Measurements from ENCODE around the gene SLC38A11. TPM values are rescaled to one million over a fixed set of nuclear protein-coding genes. Genes with fewer than 3 reads are reported as not detected.

SLC38A11 gene
- not detected in 2 replicates for total RNA-seq (2013; cell fraction: nucleolus; rRNA removed)
- total RNA-seq (2014; rRNA removed): not detected in 2 replicates
- not detected in 2 replicates for total RNA-seq (2014; rRNA removed; fragmentation: Illumina TruSeq; extraction: Trizol)
- not detected in 2 replicates for total RNA-seq (2021)
- not detected for polyA plus RNA-seq (2011; ENCODE audit: low read depth)
- polyA plus RNA-seq (2011; rRNA removed): not detected in 2 replicates
- polyA plus RNA-seq (2011; cell fraction: cytosol; rRNA removed): not detected in 2 replicates
- not detected in 2 replicates for polyA plus RNA-seq (2011; cell fraction: nucleus; rRNA removed)
- not detected in 2 replicates for polyA plus RNA-seq (2012)
- not detected in 2 replicates for polyA plus RNA-seq (2014; fragmentation: Illumina TruSeq; extraction: Trizol)
- polyA plus RNA-seq (2014; fragmentation: Nextera tagmentation; extraction: Ambion mirVana): not detected
- polyA plus RNA-seq (2014; rRNA removed): not detected in 2 replicates
- polyA plus RNA-seq (2016; fragmentation: Nextera tagmentation; extraction: Ambion mirVana): not detected
- not detected in 2 replicates for polyA minus RNA-seq (2011; rRNA and poly(A)+ RNA removed)
- polyA minus RNA-seq (2011; cell fraction: cytosol; rRNA and poly(A)+ RNA removed): not detected in 2 replicates
- polyA minus RNA-seq (2011; cell fraction: nucleus; rRNA and poly(A)+ RNA removed): not detected in 2 replicates
- Bru-seq, nascent RNA: percentile 1 among the genes with signal in this experiment
- BruChase-seq, experiment 1, labeled RNA remaining after a 6-hour chase: not detected
- BruChase-seq, experiment 2, labeled RNA remaining after a 2-hour chase: percentile 1 among the genes with signal in this experiment
- long read RNA-seq, experiment 1: 0 reads
- long read RNA-seq, experiment 2: 0 reads

- ChIA-PET SMC1A (ENCODE audit: uncharacterized antibody, unreplicated experiment) (no interaction called here), RAD21 (ENCODE audit: unreplicated experiment) (interaction anchor here (0.6 kb wide), 1 partner anchor 604 kb away, joined by 3 read pairs; no protein-coding TSS in a partner anchor), POLR2A (no interaction called here), CTCF (no interaction called here)
- Histone ChIP-seq H3K9me3 (replicated peaks; ENCODE audit: control insufficient read depth, insufficient read depth, low read length) (no peaks in the 10 kb centered on the region), H3K4me2 (ENCODE audit: control insufficient read depth, insufficient read depth) (no peak within 1 kb of the TSS), H4K20me1 (ENCODE audit: control insufficient read depth, insufficient read depth) (no peaks in the 10 kb centered on the region), H3K27me3 (replicated peaks in 1 of 2; ENCODE audit: control insufficient read depth in 2 of 2, insufficient read depth in 2 of 2, low read length in 1 of 2) (peaks cover 2% of the 10 kb centered on the region in 2 experiments; a peak in 1 of 4 replicates), H2AFZ (ENCODE audit: control insufficient read depth, low read depth, low read length) (no peak within 1 kb of the TSS), H3K4me3 (no peak within 1 kb of the TSS), H3K27ac (ENCODE audit: control insufficient read depth, insufficient read depth) (no peak within 1 kb of the TSS), H3K4me1 (ENCODE audit: control insufficient read depth, insufficient read depth, low read length) (no peaks in the 10 kb centered on the region), H3K79me2 (ENCODE audit: control insufficient read depth, insufficient read depth, low read length) (no peaks in the 10 kb centered on the region), H3K9ac (ENCODE audit: control insufficient read depth, insufficient read depth, low read length) (no peak within 1 kb of the TSS), H3K36me3 (ENCODE audit: control insufficient read depth in 2 of 2, insufficient read depth in 2 of 2, low read length in 1 of 2) (no peaks in the 10 kb centered on the region)
- no peak for TF ChIP-seq USF2 (IDR thresholded peaks at IDR 0.05; ENCODE audit: borderline replicate concordance, low read depth, low read length)
- TF ChIP-seq ZSCAN29 (IDR thresholded peaks at IDR 0.05): no peak
- TF ChIP-seq ATF7 (IDR thresholded peaks at IDR 0.05; ENCODE audit: low read depth): no peak
- no peak for TF ChIP-seq ZZZ3 (IDR thresholded peaks at IDR 0.05; ENCODE audit: control insufficient read depth, insufficient read length, low read depth)
- TF ChIP-seq EGR1 (IDR thresholded peaks at IDR 0.05; ENCODE audit: borderline replicate concordance in 1 of 2, low read depth in 2 of 2, low read length in 2 of 2): no peak
- TF ChIP-seq RB1 (IDR thresholded peaks at IDR 0.05; ENCODE audit: borderline replicate concordance): no peak
- no peak for TF ChIP-seq SPI1 (IDR thresholded peaks at IDR 0.05; ENCODE audit: borderline replicate concordance, insufficient read depth, low read depth, low read length)
- TF ChIP-seq PKNOX1 (IDR thresholded peaks at IDR 0.05): no peak
- no peak for TF ChIP-seq DPF2 (IDR thresholded peaks at IDR 0.05)
- TF ChIP-seq PRDM15 (CRISPR knock-in tag; IDR thresholded peaks at IDR 0.05): no peak
- TF ChIP-seq NR2C2 (IDR thresholded peaks at IDR 0.05; ENCODE audit: borderline replicate concordance, control insufficient read depth, insufficient read length, low read depth): no peak
- no peak for ATAC-seq
- 17% methylated on average over 31 of the region's 34 CpGs for WGBS (ENCODE audit: insufficient coverage, insufficient replicate concordance, low lambda C conversion rate, missing lambda C conversion rate)
- FAIRE-seq: no peak
- intact Hi-C loops (cut with micrococcal nuclease; ENCODE audit: unreplicated experiment): no loop called here
- BruUV-seq (replicated peaks): no TSS peak
- no peak for DNase-seq (ENCODE audit: low read depth, low spot score)
- in situ Hi-C loops (cut with MboI): no loop called here
These were observed at the start of gene SLC38A11 for GRCh38 chr2:164954954-164955701. Gene SLC38A11 (minus strand): TSS chr2:164955525. CDS start chr2:164955247, 278 bp downstream.
